ENCODE results near the gene ADGRV1.
"Not testable (repeated sequence)": the region's sequence is repeated elsewhere in the genome, so short reads cannot be mapped to it uniquely, and the experiment has no call there.

Gene ADGRV1

DNA sequence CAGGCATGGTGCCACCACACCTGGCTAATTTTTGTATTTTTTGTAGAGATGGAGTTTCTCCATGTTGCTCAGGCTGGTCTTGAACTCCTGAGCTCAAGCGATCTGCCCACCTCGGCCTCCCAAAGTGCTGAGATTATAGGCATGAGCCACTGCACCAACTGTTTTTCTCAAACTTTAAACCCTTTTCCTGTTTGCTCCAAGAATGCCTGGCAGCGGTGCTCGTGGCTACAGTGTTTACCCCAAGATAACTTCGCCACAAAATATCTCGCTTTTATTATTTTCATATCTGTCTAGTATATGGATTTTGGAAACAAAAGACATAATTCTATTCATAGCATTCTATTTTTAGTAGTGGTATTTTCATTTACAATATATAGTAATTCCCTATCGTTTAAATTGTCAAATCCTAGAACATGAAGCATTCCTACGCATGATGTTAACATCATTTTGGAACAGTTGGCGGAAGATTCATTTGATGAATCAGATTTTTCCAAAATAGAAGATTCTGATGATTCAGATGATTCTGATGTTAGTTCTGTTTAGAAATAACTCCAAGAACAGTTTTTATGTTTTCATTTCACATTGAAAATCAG is 504.6 kb downstream of the ADGRV1 start:
- DNase-seq (ENCODE audit: low spot score), result not testable (repeated sequence)

DNA sequence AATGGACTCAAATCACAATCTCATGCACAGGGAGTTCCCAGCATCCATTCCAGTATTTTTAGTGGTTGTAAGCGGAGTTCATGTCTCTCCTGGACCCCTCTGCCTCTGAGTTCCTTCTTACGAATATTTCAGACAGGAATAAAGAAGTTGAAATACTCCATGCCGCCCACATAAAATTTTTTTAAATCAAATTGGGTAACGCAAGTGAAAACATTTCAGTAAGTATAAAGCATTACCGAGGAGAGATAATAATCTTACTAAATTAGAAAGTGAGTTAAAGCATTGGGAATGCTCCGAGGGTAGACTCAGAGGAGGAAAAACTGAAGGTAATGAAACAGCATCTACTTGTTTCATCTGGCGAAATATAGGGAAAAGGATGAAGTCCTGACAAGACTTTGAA is 506.9 kb downstream of the ADGRV1 start:
- no peak for DNase-seq (ENCODE audit: low spot score)

DNA sequence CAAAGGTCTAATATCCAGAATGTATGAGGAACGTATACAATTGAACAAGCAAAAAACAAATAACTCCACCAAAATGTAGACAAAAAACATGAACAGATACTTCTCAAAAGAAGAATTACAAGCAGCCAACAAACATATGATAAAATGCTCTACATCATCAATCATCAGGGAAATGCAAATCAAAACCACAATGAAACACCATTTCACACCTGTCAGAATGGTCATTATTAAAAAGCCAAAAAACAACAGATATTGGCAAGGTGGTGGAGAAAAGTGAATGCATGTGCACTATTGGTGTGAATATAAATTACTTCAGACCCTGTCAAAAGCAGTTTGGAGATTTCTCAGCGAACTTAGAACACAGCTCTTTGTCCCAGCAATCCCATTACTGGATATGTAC is 510.8 kb downstream of the ADGRV1 start:
- DNase-seq (ENCODE audit: low spot score), result no peak

DNA sequence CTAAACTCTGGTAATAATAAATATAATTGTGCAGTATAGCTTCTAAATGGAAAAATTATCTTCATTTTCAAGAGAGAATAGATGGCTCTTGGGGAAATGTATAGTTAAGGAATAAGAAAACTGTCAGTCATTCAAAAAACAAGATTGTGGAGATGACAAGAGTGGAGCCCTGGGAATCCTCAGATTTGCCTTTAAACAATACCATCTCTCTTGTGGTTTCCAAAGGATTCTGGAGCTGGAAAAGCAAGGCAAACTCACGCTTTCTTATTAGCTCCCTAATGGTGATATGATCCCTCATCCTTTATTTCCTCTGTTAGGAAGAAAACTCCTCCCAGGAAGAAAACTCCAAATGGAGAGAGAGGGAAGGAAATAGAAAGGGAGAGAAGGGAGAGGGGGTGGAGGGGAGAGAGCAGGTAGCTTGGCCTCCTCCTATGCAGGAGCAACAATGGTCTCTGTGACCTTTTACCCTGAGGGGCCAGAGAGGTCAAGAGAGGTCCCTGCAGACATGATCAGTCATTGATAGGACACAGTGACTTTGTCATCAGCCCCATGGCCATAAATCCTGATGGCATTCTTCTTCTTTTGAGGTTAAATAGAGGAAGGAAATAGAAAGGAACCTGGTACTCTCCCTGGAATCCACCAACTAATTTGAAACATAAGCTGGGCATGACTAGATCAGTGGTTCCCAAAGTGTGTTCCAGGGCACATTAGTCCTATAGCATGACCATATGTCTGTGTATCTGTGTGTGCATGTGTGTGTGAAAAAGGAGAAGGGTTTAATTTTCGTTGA is 512.4 kb downstream of the ADGRV1 start:
- no peak for DNase-seq (ENCODE audit: low spot score)

GRCh38 chr5:91072881-91073280 is 514.3 kb downstream of the ADGRV1 start:
- DNase-seq (ENCODE audit: low spot score), result no peak

DNA sequence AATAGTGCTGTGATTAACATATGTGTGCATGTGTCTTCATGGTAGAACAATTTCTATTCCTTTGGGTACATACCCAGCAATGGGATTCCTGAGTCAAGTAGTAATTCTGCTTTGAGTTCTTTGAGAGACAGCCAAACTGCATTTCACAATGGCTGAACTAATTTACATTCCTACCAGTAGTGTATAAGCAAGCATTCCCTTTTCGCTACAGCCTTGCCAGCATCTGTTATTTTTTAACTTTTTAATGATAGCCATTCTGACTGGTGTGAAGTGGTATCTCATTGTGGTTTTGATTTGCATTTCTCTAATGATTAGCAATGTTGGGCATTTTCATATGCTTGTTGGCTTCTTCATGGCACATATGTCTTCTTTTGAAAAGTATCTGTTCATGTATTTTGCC is 516.0 kb downstream of the ADGRV1 start:
- DNase-seq (ENCODE audit: low spot score), result no peak

GRCh38 chr5:91076138-91076537 is 517.5 kb downstream of the ADGRV1 start:
- DNase-seq (ENCODE audit: low spot score), result no peak

DNA sequence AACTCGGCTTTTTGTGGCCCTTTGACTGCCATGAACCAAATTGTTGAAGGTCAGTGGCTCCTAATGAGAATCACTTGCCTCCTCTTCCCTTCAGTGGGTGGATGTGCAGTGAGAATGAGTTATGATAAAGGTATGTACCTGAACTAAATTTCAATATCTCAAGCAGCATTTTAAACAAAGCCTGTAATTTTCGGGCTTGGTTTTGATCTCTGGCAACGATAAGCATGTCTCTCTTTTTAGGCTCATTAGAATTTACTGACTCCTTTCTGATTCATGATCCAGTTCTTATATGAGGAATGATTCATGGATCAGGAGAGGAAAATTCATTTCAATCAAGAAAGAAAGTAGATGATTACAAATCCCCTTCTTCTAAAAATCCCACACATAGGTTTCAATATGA is 519.0 kb downstream of the ADGRV1 start:
- no peak for DNase-seq (ENCODE audit: low spot score)

- DNase-seq (ENCODE audit: low spot score), result no peak
These were observed 520.4 kb downstream of the ADGRV1 start for GRCh38 chr5:91079037-91079436.

GRCh38 chr5:91089758-91090157 is 531.2 kb downstream of the ADGRV1 start:
- DNase-seq (ENCODE audit: low spot score), result no peak

DNA sequence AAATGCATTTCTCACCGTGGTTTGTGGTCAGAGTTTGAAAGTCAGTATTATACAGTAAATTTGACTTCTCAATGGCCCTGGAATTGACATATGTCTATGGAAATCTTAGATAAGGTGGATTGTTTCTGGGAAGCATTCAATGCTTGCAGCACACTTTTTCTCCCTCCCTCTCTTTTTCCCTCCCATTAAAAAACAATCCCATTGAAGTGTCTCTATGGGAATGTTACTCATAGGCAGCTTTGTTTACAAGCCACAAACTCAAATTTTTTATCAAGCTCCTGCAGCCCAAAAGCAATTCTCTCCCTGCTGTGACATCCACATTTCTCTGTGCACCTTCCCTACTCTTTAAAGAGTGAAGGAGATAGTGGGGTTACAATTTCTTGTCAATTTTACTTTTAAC is 532.4 kb downstream of the ADGRV1 start:
- DNase-seq (ENCODE audit: low spot score), result no peak

DNA sequence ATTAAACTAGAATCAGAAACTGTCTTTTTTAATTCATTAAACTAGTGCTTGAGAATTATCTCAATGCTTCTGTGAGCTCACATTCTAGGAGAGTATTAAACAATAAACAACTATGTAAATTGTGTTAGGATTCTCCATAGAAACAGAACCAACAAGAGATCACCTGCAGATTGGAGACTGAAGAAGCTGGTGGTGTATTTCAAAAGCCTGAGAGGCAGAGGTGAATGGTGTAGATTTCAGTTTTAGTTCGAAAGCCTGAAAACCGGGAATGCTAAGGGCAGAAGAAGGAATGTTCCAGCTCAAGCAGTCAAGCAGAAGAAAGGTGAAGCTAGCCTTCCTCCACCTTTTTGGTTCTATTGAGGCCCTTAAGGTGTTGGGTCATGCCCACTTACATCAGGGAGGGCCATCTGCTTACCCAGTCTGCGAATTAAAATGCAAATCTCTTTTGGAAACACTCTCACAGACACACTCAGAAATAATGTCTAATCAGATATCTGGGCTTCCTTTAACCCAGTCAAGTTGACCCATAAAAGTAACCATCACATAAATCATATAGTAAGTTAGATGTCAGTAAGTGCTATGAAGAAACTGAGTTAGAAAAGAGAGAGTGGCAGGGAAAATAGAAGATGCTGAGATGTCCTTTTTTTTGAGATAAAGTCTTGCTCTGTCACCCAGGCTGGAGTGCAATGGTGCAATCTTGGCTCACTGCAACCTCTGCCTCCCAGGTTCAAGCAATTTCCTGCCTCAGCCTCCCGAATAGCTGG is 533.1 kb downstream of the ADGRV1 start:
- DNase-seq (ENCODE audit: low spot score), result no peak

GRCh38 chr5:91092859-91093783 is 534.5 kb downstream of the ADGRV1 start:
- DNase-seq (ENCODE audit: low spot score), result peak; percentile 3

- no peak for DNase-seq (ENCODE audit: low spot score)
These were observed 536.7 kb downstream of the ADGRV1 start for GRCh38 chr5:91095313-91095712.

DNA sequence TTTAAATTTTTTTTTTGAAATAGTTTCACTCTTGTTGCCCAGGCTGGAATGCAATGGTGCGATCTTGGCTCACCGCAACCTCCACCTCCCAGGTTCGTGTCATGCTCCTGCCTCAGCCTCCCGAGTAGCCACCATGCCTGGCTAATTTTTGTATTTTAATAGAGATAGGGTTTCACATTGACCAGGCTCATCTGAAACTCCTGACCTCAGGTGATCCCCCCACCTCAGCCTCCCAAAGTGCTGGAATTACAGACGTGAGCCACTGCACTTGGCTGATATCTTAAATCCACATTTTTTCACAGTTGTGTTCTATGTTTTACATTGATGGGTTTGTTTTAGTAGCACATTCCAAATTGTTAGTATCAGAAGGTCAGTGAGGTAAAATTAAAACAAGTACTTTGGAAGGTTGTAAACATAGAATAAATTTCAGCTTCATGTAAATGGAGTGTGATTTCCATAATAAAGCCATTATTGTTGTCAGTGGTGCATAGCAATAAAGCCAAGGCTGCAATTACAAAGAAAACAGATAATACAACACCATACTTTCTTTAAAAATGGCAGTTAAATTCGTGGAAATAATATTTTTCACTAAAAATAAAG is 537.3 kb downstream of the ADGRV1 start:
- no peak for DNase-seq (ENCODE audit: low spot score)

- DNase-seq (ENCODE audit: low spot score), result no peak
These were observed 539.9 kb downstream of the ADGRV1 start for GRCh38 chr5:91098541-91098940.

DNA sequence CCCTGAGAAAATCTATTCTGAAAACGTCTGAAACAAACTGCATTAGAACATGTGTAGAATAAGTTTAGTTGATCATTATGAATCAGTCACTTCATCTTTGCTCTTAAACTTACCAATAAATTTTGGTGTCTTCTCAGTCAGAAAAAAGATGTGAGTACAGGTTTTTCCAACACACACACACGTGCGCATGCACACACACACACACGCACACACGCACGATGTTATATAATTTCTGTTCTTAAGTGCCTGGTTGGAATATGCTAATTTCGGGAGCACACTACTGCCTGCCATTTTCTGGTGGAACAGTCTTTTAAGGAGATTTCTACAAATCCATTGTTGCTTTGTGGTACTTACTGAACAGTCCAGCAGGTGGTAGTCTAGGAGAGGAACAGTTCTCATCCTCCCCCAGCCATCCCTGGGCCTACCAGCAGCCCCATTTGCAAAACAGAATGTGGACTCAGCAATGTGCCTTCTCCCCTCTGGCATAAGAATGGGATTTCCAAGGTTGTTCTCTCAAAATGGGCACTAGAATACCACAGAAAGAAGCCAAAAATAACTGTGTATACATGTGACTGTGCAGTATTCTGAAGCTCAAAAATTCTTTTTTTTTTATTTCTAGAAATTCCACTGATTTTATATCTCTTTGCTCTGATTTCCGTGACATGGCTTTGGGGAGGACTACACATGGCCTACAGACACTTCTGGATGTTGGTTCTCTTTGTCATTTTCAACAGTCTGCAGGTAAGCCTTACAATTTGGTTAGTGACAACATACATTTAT is 543.2 kb downstream of the ADGRV1 start:
- peak; percentile 81 for DNase-seq (ENCODE audit: low spot score)

GRCh38 chr5:91103353-91104061 is 544.9 kb downstream of the ADGRV1 start:
- DNase-seq (ENCODE audit: low spot score), result no peak

- no peak for DNase-seq (ENCODE audit: low spot score)
These were observed 545.5 kb downstream of the ADGRV1 start for GRCh38 chr5:91104062-91104448.

Measured in SK-N-DZ (cell line).